Right renal pelvis (tissue), 4 donors: Measurements from ENCODE around the gene EXOC4. TPM values are rescaled to one million over a fixed set of nuclear protein-coding genes. Genes with fewer than 3 reads are reported as not detected.

ENCODE experiments used
- DNase-seq, 4 donors: peaks; one replicate each; pipeline ENCODE4 v3.0.0-alpha.2; 2013; ENCODE audit warnings: low read depth in 4 of 4, low spot score in 3 of 4, missing footprints in 1 of 4
- polyA plus RNA-seq, 4 donors: library from polyadenylated mRNA; unstranded; fragments of 120-200 nt; gene quantifications; one replicate each; pipeline ENCODE4 v1.2.1, GENCODE V29; 2013; ENCODE audit not compliant: insufficient read length in 4 of 4

The EXOC4 gene
- polyA plus RNA-seq, 4 donors, result 66.9 to 71.9 (median 69.9) TPM

GRCh38 chr7:133561396-133561795 is 308.5 kb downstream of the EXOC4 start:
- no peak for DNase-seq

- no peak for DNase-seq
Measured at GRCh38 chr7:133562621-133563020, 309.7 kb downstream of the EXOC4 start.

- DNase-seq, result no peak
Measured at GRCh38 chr7:133563251-133563650, 310.4 kb downstream of the EXOC4 start.

GRCh38 chr7:133564484-133564883 is 311.6 kb downstream of the EXOC4 start:
- DNase-seq, result no peak

- no peak for DNase-seq
Measured at GRCh38 chr7:133568544-133568943, 315.7 kb downstream of the EXOC4 start.

GRCh38 chr7:133570321-133570720 is 317.4 kb downstream of the EXOC4 start:
- DNase-seq, result no peak

GRCh38 chr7:133571076-133571475 is 318.2 kb downstream of the EXOC4 start:
- no peak for DNase-seq

GRCh38 chr7:133572087-133572486 is 319.2 kb downstream of the EXOC4 start:
- DNase-seq, result no peak

GRCh38 chr7:133572843-133573242 is 320.0 kb downstream of the EXOC4 start:
- DNase-seq, result no peak

- DNase-seq, result no peak
Measured at GRCh38 chr7:133573554-133574265, 320.8 kb downstream of the EXOC4 start.

- DNase-seq, result no peak
Measured at GRCh38 chr7:133575726-133576440, 323.0 kb downstream of the EXOC4 start.

GRCh38 chr7:133576612-133577168 is 323.8 kb downstream of the EXOC4 start:
- DNase-seq, result no peak

- no peak for DNase-seq
Measured at GRCh38 chr7:133582766-133583523, 330.1 kb downstream of the EXOC4 start.

GRCh38 chr7:133583545-133584171 is 330.8 kb downstream of the EXOC4 start:
- DNase-seq, result no peak

GRCh38 chr7:133584956-133585668 is 332.2 kb downstream of the EXOC4 start:
- DNase-seq, result no peak

- DNase-seq, result no peak
Measured at GRCh38 chr7:133586253-133586652, 333.4 kb downstream of the EXOC4 start.

- DNase-seq, result peak in 1 of 4 donors; percentile 10
Measured at GRCh38 chr7:133587903-133588302, 335.0 kb downstream of the EXOC4 start.

- no peak for DNase-seq
Measured at GRCh38 chr7:133590795-133591194, 337.9 kb downstream of the EXOC4 start.

- DNase-seq, result no peak
Measured at GRCh38 chr7:133591704-133592340, 338.9 kb downstream of the EXOC4 start.

- no peak for DNase-seq
Measured at GRCh38 chr7:133593561-133593960, 340.7 kb downstream of the EXOC4 start.
